K562 (cell line): ENCODE measurements around the gene CAPS. TPM values are rescaled to one million over a fixed set of nuclear protein-coding genes. Genes with fewer than 3 reads are reported as not detected.

Source experiments
- BRD4 ChIP-seq: fragments of 200-600 bp; sonication (generic); IDR thresholded peaks from 2 replicates; pipeline ENCODE4 v1.6.1; 2017; ENCODE audit warnings: inconsistent platforms
- CBFA2T3 ChIP-seq: fragments of 450-650 bp; IDR thresholded peaks from 2 replicates; pipeline ENCODE4 v1.6.1; 2017
- CHCHD3 ChIP-seq: fragments of 250-450 bp; sonication (Bioruptor Pico); IDR thresholded peaks from 2 replicates; pipeline ENCODE4 v2.1.2; 2022; ENCODE audit warnings: mild to moderate bottlenecking
- CXXC5 ChIP-seq: fragments of 250-450 bp; sonication (Bioruptor Pico); IDR thresholded peaks from 2 replicates; pipeline ENCODE4 v1.8.0; 2022; ENCODE audit warnings: inconsistent platforms, mild to moderate bottlenecking, moderate library complexity
- DDX20 ChIP-seq: fragments of 450-650 bp; IDR thresholded peaks from 2 replicates; pipeline ENCODE4 v1.6.1; 2016; ENCODE audit warnings: missing genetic modification characterization, low read depth, mild to moderate bottlenecking, missing compliant biosample characterization, moderate library complexity
- FOXM1 ChIP-seq, 2 experiments: fragments of 450-650 bp in 1 of 2; sonication (generic) in 1 of 2; formaldehyde crosslinking in 1 of 2; IDR thresholded peaks; 2 replicates each; pipeline versions ENCODE4 v1.6.1 to v1.9.0; 2017 to 2022; ENCODE audit warnings: low read depth in 2 of 2, mild to moderate bottlenecking in 2 of 2, missing genetic modification reagents in 1 of 2, moderate library complexity in 1 of 2
- GATAD2B ChIP-seq: fragments of 450-650 bp; IDR thresholded peaks from 2 replicates; pipeline ENCODE4 v1.6.1; 2017; ENCODE audit warnings: mild to moderate bottlenecking, borderline replicate concordance
- ILF3 ChIP-seq: fragments of 450-650 bp; IDR thresholded peaks from 2 replicates; pipeline ENCODE4 v1.6.1; 2018; ENCODE audit warnings: antibody characterized with exemption, mild to moderate bottlenecking, moderate library complexity, borderline replicate concordance
- KLF10 ChIP-seq: fragments of 250-450 bp; sonication (Bioruptor Pico); IDR thresholded peaks from 2 replicates; pipeline ENCODE4 v1.6.1; 2021; ENCODE audit warnings: matching md5 sums
- LEF1 ChIP-seq: fragments of 450-650 bp; IDR thresholded peaks from 2 replicates; pipeline ENCODE4 v1.6.1; 2016; ENCODE audit warnings: mild to moderate bottlenecking
- NCOA1 ChIP-seq: fragments of 450-650 bp; IDR thresholded peaks from 2 replicates; pipeline ENCODE4 v1.6.1; 2016; ENCODE audit warnings: low read depth
- RFX1 ChIP-seq: fragments of 450-650 bp; IDR thresholded peaks from 2 replicates; pipeline ENCODE4 v1.6.1; 2016; ENCODE audit warnings: mild to moderate bottlenecking, moderate library complexity
- RNF2 ChIP-seq: sonication (generic); IDR thresholded peaks from 2 replicates; pipeline ENCODE4 v1.6.1; 2016
- RUNX1 ChIP-seq: sonication (generic); IDR thresholded peaks from 2 replicates; pipeline ENCODE4 v1.6.1; 2016; ENCODE audit warnings: antibody characterized with exemption, low read depth
- SETDB1 ChIP-seq: IDR thresholded peaks from one replicate; pipeline ENCODE4 v1.6.1; 2012; ENCODE audit warnings: low read length, control low read depth, inconsistent platforms
- SIN3A ChIP-seq, 2 experiments: fragments of 150-350 bp in 1 of 2; IDR thresholded peaks; 2 replicates each; pipeline ENCODE4 v1.6.1; 2011 to 2016; ENCODE audit warnings: borderline replicate concordance in 2 of 2, low read depth in 2 of 2, low read length in 2 of 2, mild to moderate bottlenecking in 2 of 2, moderate library complexity in 2 of 2; ENCODE audit not compliant: control insufficient read depth in 1 of 2
- TBP ChIP-seq: optimal IDR thresholded peaks from 2 replicates; pipeline ENCODE3; 2011; ENCODE audit warnings: low read depth, low read length, improper control_type of control experiment
- YY1 ChIP-seq, 3 experiments: IDR thresholded peaks; 2 replicates each; pipeline ENCODE4 v1.6.1; 2011; ENCODE audit warnings: low read length in 2 of 3, mild to moderate bottlenecking in 2 of 3, moderate library complexity in 2 of 3, borderline replicate concordance in 1 of 3, control low read depth in 1 of 3, low read depth in 1 of 3; ENCODE audit not compliant: insufficient read depth in 3 of 3, insufficient replicate concordance in 2 of 3, control insufficient read depth in 1 of 3, insufficient read length in 1 of 3; ENCODE audit errors: extremely low read depth in 1 of 3
- ZNF696 ChIP-seq: fragments of 250-450 bp; sonication (Bioruptor Pico); conservative IDR thresholded peaks from 2 replicates; pipeline ENCODE4 v1.4.0; 2020; ENCODE audit warnings: mild to moderate bottlenecking, moderate library complexity
- polyA plus RNA-seq, 8 experiments: library from polyadenylated mRNA; depleted of rRNA in 4 of 8; stranded (reverse) in 5 of 8; unstranded in 3 of 8; fragments of >200 nt; fragmentation: Nextera tagmentation in 2 of 8; fragmentation: Illumina TruSeq in 1 of 8; extraction: Ambion mirVana in 2 of 8; extraction: Trizol in 1 of 8; gene quantifications; 2 replicates each; pipeline versions ENCODE4 v1.2.1 to v1.2.3, GENCODE V29; 2011 to 2014; ENCODE audit warnings: inconsistent platforms in 1 of 8, missing spikeins in 1 of 8
- total RNA-seq, 7 experiments: library from RNA; depleted of rRNA in 6 of 7; stranded (reverse); fragments of >200 nt in 6 of 7; fragmentation: Illumina TruSeq in 2 of 7; extraction: Trizol in 2 of 7; gene quantifications; 2 replicates each; pipeline versions ENCODE4 v1.2.1 to v1.2.3, GENCODE V29; 2011 to 2021; ENCODE audit warnings: low replicate concordance in 1 of 7
- TF ChIP-seq, protein P1 (sequence below), 2 experiments: fragments of 450-650 bp; IDR thresholded peaks; 2 replicates each; pipeline ENCODE4 v1.6.1; 2016
- TF ChIP-seq, protein P2 (sequence below): IDR thresholded peaks from 2 replicates; pipeline ENCODE4 v1.6.1; 2014; ENCODE audit warnings: antibody characterized with exemption
- TF ChIP-seq, protein P3 (sequence below), 2 experiments: fragments of 450-650 bp; conservative IDR thresholded peaks; 2 replicates each; pipeline ENCODE4 v1.6.1; 2017; ENCODE audit warnings: mild to moderate bottlenecking in 2 of 2, moderate library complexity in 2 of 2
- TF ChIP-seq, protein P4 (sequence below): fragments of 250-450 bp; sonication (Bioruptor Pico); IDR thresholded peaks from 2 replicates; pipeline ENCODE4 v1.8.0; 2021; ENCODE audit warnings: moderate library complexity, mild to moderate bottlenecking, inconsistent platforms

Gene CAPS
- total and polyA plus RNA-seq, 9 of the 15 experiments (the other 6 are each of a cell fraction or from before 2014, with no cell fraction given), result 0.15 to 4.0 (median 0.91) TPM

DNA sequence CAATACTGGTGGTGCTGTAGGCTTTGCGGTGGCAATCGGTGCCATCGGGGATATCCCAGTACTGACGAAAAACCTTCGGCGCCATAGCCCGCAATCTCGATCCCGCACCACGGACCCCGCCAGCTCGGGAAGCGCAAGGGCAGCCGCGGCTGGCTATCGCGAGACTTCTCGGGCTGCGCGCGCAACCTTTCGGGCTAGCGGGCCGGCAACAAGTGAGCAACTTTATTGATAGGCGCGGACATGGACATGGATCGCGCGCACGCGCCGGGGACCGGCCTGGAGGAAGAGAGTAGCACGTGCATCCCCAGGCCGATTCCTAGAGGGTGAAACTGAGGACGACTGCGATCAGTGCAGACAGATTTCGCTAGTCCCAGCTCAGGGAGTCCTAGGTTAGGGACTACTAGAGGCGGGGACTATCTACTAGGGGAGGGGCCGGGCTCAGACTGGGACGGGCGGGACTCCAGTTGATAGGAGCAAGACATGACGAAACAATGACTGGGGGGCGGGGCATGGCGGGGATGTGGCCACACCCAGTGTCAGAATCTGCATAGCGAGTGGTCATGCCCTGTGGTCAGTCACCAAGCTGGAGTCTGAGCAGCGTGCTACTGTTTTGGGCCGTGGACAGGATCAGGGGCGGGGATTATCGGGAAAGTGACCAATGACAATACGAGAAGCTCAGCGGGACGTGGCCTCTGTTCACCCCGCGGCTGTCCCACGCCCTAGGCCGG, 10.3 kb upstream of the CAPS start, which contains the start of gene NDUFA11 (continued):
- TF ChIP-seq, protein P1, sequence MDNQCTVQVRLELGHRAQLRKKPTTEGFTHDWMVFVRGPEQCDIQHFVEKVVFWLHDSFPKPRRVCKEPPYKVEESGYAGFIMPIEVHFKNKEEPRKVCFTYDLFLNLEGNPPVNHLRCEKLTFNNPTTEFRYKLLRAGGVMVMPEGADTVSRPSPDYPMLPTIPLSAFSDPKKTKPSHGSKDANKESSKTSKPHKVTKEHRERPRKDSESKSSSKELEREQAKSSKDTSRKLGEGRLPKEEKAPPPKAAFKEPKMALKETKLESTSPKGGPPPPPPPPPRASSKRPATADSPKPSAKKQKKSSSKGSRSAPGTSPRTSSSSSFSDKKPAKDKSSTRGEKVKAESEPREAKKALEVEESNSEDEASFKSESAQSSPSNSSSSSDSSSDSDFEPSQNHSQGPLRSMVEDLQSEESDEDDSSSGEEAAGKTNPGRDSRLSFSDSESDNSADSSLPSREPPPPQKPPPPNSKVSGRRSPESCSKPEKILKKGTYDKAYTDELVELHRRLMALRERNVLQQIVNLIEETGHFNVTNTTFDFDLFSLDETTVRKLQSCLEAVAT (IDR thresholded peaks at IDR 0.05), result 0 out of 4 replicates have a peak, but pooled peaks of 1 of the 2 experiments have one; percentile 37
- TF ChIP-seq BRD4, result 0 out of 2 replicates have a peak, but pooled peaks have one; percentile 48
- TF ChIP-seq, protein P2, sequence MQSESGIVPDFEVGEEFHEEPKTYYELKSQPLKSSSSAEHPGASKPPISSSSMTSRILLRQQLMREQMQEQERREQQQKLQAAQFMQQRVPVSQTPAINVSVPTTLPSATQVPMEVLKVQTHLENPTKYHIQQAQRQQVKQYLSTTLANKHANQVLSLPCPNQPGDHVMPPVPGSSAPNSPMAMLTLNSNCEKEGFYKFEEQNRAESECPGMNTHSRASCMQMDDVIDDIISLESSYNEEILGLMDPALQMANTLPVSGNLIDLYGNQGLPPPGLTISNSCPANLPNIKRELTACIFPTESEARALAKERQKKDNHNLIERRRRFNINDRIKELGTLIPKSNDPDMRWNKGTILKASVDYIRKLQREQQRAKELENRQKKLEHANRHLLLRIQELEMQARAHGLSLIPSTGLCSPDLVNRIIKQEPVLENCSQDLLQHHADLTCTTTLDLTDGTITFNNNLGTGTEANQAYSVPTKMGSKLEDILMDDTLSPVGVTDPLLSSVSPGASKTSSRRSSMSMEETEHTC, result no peak
- TF ChIP-seq CHCHD3 (CRISPR knock-in tag), result no peak
- no peak for TF ChIP-seq ZNF696 (CRISPR knock-in tag)
- TF ChIP-seq FOXM1 (IDR thresholded peaks at IDR 0.05; ENCODE audit: low read depth), result no peak
- TF ChIP-seq FOXM1 (CRISPR knock-in tag; IDR thresholded peaks at IDR 0.05; ENCODE audit: low read depth), result no peak; the same call in 1 of the 2 replicates
- peak in 1 of 2 experiments; percentile 14; a peak in 2 of 4 replicates for TF ChIP-seq SIN3A (IDR thresholded peaks at IDR 0.05; ENCODE audit: borderline replicate concordance in 2 of 2, control insufficient read depth in 1 of 2, low read depth in 2 of 2, low read length in 2 of 2)
- no peak for TF ChIP-seq SETDB1
- TF ChIP-seq ILF3, result no peak
- peak; percentile 32 to 81 (median 73) for TF ChIP-seq YY1 (IDR thresholded peaks at IDR 0.05; ENCODE audit: borderline replicate concordance in 1 of 3, control insufficient read depth in 1 of 3, extremely low read depth in 1 of 3, insufficient read depth in 3 of 3, insufficient read length in 1 of 3, insufficient replicate concordance in 2 of 3, low read depth in 1 of 3, low read length in 2 of 3)
- TF ChIP-seq NCOA1, result peak; percentile 56; the same call in 1 of the 2 replicates
- no peak; the same call in 1 of the 2 replicates for TF ChIP-seq RNF2
- no peak for TF ChIP-seq KLF10 (CRISPR knock-in tag)
- TF ChIP-seq, protein P3, sequence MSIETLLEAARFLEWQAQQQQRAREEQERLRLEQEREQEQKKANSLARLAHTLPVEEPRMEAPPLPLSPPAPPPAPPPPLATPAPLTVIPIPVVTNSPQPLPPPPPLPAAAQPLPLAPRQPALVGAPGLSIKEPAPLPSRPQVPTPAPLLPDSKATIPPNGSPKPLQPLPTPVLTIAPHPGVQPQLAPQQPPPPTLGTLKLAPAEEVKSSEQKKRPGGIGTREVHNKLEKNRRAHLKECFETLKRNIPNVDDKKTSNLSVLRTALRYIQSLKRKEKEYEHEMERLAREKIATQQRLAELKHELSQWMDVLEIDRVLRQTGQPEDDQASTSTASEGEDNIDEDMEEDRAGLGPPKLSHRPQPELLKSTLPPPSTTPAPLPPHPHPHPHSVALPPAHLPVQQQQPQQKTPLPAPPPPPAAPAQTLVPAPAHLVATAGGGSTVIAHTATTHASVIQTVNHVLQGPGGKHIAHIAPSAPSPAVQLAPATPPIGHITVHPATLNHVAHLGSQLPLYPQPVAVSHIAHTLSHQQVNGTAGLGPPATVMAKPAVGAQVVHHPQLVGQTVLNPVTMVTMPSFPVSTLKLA (conservative IDR thresholded peaks at IDR 0.05), result peak; percentile 98 to 99
- no peak for TF ChIP-seq GATAD2B
- TF ChIP-seq, protein P4, sequence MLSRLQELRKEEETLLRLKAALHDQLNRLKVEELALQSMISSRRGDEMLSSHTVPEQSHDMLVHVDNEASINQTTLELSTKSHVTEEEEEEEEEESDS (CRISPR knock-in tag), result no peak
- no peak for TF ChIP-seq RUNX1
- TF ChIP-seq CBFA2T3, result no peak
- no peak for TF ChIP-seq DDX20 (tag)
- peak; percentile 83 for TF ChIP-seq TBP
- no peak for TF ChIP-seq RFX1
- TF ChIP-seq LEF1, result peak; percentile 26; the same call in 1 of the 2 replicates
- TF ChIP-seq CXXC5, result peak; percentile 94
